SK-N-SH treated with all-trans-retinoic acid at 6 μM for 48 hours (cell line): ENCODE measurements around the gene FNBP1L.

Experiments
- ATAC-seq: fragments of 200-7000 bp; cut with Tn5 transposase; 3 replicates; pipeline ENCODE4 v1.9.1; 2020; ENCODE audit warnings: mild to moderate bottlenecking, moderate library complexity
- ARNTL ChIP-seq: fragments of 450-650 bp; formaldehyde crosslinking; IDR thresholded peaks from 2 replicates; pipeline ENCODE4 v1.5.0; 2020; ENCODE audit warnings: low read depth, mild to moderate bottlenecking, moderate library complexity, borderline replicate concordance
- BACH2 ChIP-seq: fragments of 250-450 bp; sonication (Bioruptor Pico); IDR thresholded peaks from 2 replicates; pipeline ENCODE4 v1.9.0; 2021; ENCODE audit warnings: mild to moderate bottlenecking, borderline replicate concordance
- ESRRG ChIP-seq: fragments of 250-450 bp; sonication (Bioruptor Pico); IDR thresholded peaks from 2 replicates; pipeline ENCODE4 v1.6.1; 2021; ENCODE audit warnings: mild to moderate bottlenecking
- GLIS3 ChIP-seq: fragments of 250-450 bp; sonication (Bioruptor Pico); IDR thresholded peaks from 2 replicates; pipeline ENCODE4 v1.5.0; 2020; ENCODE audit warnings: mild to moderate bottlenecking, moderate library complexity
- ISL1 ChIP-seq: fragments of 250-450 bp; sonication (Bioruptor Pico); IDR thresholded peaks from 2 replicates; pipeline ENCODE4 v2.1.2; 2022; ENCODE audit warnings: mild to moderate bottlenecking, moderate library complexity
- OSR1 ChIP-seq: fragments of 250-450 bp; sonication (Bioruptor Pico); IDR thresholded peaks from 2 replicates; pipeline ENCODE4 v1.8.0; 2022; ENCODE audit warnings: moderate library complexity, mild to moderate bottlenecking, inconsistent platforms
- RARB ChIP-seq: fragments of 250-450 bp; sonication (Bioruptor Pico); IDR thresholded peaks from 2 replicates; pipeline ENCODE4 v1.8.0; 2021; ENCODE audit warnings: mild to moderate bottlenecking, moderate library complexity
- SNAI2 ChIP-seq: fragments of 250-450 bp; sonication (Bioruptor Pico); IDR thresholded peaks from 2 replicates; pipeline ENCODE4 v1.5.0; 2020; ENCODE audit warnings: mild to moderate bottlenecking, moderate library complexity
- TCF4 ChIP-seq: fragments of 250-450 bp; sonication (Bioruptor Pico); IDR thresholded peaks from 2 replicates; pipeline ENCODE4 v1.8.0; 2021; ENCODE audit warnings: mild to moderate bottlenecking, moderate library complexity, borderline replicate concordance
- TOX ChIP-seq: fragments of 250-450 bp; sonication (Bioruptor Pico); IDR thresholded peaks from 2 replicates; pipeline ENCODE4 v1.8.0; 2021; ENCODE audit warnings: mild to moderate bottlenecking, moderate library complexity, borderline replicate concordance
- ZFP3 ChIP-seq: fragments of 250-450 bp; sonication (Bioruptor Pico); IDR thresholded peaks from 2 replicates; pipeline ENCODE4 v1.5.0; 2020; ENCODE audit warnings: mild to moderate bottlenecking, moderate library complexity
- ZFP30 ChIP-seq: fragments of 450-650 bp; formaldehyde crosslinking; IDR thresholded peaks from 2 replicates; pipeline ENCODE4 v1.5.0; 2022; ENCODE audit warnings: mild to moderate bottlenecking, moderate library complexity
- ZNF565 ChIP-seq: fragments of 450-650 bp; formaldehyde crosslinking; conservative IDR thresholded peaks from 2 replicates; pipeline ENCODE4 v1.5.0; 2020; ENCODE audit warnings: low read depth, mild to moderate bottlenecking, moderate library complexity
- ZNF70 ChIP-seq: fragments of 450-650 bp; formaldehyde crosslinking; IDR thresholded peaks from 2 replicates; pipeline ENCODE4 v1.5.0; 2020; ENCODE audit warnings: mild to moderate bottlenecking, moderate library complexity
- ZNF8 ChIP-seq: fragments of 450-650 bp; formaldehyde crosslinking; IDR thresholded peaks from 2 replicates; pipeline ENCODE4 v1.5.0; 2020; ENCODE audit warnings: mild to moderate bottlenecking, moderate library complexity
- TF ChIP-seq, protein P1 (sequence below): fragments of 250-450 bp; sonication (Bioruptor Pico); IDR thresholded peaks from 2 replicates; pipeline ENCODE4 v1.8.0; 2021; ENCODE audit warnings: low read depth, mild to moderate bottlenecking, moderate library complexity, borderline replicate concordance
- TF ChIP-seq, protein P2 (sequence below): fragments of 250-450 bp; sonication (Bioruptor Pico); IDR thresholded peaks from 2 replicates; pipeline ENCODE4 v1.5.1; 2021; ENCODE audit warnings: mild to moderate bottlenecking, moderate library complexity
- TF ChIP-seq, protein P3 (sequence below): fragments of 250-450 bp; sonication (Bioruptor Pico); IDR thresholded peaks from 2 replicates; pipeline ENCODE4 v1.5.1; 2020; ENCODE audit warnings: low read depth, mild to moderate bottlenecking, moderate library complexity
- TF ChIP-seq, protein P4 (sequence below): fragments of 250-450 bp; sonication (Bioruptor Pico); IDR thresholded peaks from 2 replicates; pipeline ENCODE4 v1.8.0; 2020; ENCODE audit warnings: mild to moderate bottlenecking, moderate library complexity, borderline replicate concordance
- TF ChIP-seq, protein P5 (sequence below): fragments of 250-450 bp; sonication (Bioruptor Pico); IDR thresholded peaks from 2 replicates; pipeline ENCODE4 v1.5.0; 2020; ENCODE audit warnings: mild to moderate bottlenecking, moderate library complexity

The FNBP1L gene

DNA sequence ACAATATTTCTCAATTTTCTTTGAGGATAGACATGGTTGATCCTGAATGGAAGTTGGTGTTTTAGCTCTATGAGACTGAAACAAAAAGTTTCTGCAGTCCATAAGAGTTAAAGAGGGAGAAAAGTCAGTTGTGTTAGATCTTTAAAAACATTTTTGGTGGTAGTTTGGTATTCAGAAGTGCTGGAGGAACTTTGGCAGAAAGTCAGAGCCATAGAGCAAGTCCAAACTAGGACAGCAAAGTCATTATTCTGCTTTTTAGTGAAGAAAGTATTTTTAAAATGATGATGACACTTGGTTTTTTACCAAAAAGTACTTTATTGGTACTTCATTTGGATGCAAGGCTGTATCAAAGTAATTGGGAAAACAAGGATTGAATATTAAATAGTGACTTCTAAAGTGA lies 41.8 kb downstream of the FNBP1L start:
- no peak for TF ChIP-seq BACH2 (CRISPR knock-in tag)
- TF ChIP-seq, protein P1, sequence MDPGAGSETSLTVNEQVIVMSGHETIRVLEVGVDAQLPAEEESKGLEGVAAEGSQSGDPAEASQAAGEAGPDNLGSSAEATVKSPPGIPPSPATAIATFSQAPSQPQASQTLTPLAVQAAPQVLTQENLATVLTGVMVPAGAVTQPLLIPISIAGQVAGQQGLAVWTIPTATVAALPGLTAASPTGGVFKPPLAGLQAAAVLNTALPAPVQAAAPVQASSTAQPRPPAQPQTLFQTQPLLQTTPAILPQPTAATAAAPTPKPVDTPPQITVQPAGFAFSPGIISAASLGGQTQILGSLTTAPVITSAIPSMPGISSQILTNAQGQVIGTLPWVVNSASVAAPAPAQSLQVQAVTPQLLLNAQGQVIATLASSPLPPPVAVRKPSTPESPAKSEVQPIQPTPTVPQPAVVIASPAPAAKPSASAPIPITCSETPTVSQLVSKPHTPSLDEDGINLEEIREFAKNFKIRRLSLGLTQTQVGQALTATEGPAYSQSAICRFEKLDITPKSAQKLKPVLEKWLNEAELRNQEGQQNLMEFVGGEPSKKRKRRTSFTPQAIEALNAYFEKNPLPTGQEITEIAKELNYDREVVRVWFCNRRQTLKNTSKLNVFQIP: no peak
- no peak for ATAC-seq

DNA sequence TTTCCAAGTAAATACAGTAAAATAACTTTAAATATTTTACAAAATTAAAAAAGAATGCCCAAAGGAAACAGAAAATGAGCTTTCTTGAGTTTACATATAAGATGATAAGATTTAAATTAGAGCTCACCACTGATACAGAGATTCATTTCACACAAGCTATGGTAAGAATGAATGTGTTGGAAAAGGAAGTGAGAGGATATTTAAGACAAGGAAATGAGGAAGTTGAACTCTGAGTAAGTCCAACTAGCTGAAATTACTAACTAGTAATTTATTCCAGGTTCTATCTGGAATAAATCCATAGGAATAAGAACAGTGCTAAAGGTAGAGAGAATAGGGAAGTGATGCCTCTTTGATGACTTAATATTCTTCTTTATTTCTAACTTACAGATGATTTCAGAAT lies 42.4 kb downstream of the FNBP1L start:
- no peak for ATAC-seq
- no peak for TF ChIP-seq ZFP3 (CRISPR knock-in tag)
- TF ChIP-seq, protein P1: no peak
- TF ChIP-seq TOX (CRISPR knock-in tag): no peak
- TF ChIP-seq BACH2 (CRISPR knock-in tag): no peak
- no peak for TF ChIP-seq OSR1
- no peak for TF ChIP-seq RARB (CRISPR knock-in tag)
- no peak for TF ChIP-seq ESRRG (CRISPR knock-in tag)
- no peak for TF ChIP-seq ZFP30 (CRISPR knock-in tag)
- no peak for TF ChIP-seq ZNF70 (CRISPR knock-in tag)
- TF ChIP-seq, protein P2, sequence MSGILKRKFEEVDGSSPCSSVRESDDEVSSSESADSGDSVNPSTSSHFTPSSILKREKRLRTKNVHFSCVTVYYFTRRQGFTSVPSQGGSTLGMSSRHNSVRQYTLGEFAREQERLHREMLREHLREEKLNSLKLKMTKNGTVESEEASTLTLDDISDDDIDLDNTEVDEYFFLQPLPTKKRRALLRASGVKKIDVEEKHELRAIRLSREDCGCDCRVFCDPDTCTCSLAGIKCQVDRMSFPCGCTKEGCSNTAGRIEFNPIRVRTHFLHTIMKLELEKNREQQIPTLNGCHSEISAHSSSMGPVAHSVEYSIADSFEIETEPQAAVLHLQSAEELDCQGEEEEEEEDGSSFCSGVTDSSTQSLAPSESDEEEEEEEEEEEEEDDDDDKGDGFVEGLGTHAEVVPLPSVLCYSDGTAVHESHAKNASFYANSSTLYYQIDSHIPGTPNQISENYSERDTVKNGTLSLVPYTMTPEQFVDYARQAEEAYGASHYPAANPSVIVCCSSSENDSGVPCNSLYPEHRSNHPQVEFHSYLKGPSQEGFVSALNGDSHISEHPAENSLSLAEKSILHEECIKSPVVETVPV: no peak
- no peak for TF ChIP-seq GLIS3 (CRISPR knock-in tag)
- no peak for TF ChIP-seq TCF4 (CRISPR knock-in tag)
- TF ChIP-seq, protein P3, sequence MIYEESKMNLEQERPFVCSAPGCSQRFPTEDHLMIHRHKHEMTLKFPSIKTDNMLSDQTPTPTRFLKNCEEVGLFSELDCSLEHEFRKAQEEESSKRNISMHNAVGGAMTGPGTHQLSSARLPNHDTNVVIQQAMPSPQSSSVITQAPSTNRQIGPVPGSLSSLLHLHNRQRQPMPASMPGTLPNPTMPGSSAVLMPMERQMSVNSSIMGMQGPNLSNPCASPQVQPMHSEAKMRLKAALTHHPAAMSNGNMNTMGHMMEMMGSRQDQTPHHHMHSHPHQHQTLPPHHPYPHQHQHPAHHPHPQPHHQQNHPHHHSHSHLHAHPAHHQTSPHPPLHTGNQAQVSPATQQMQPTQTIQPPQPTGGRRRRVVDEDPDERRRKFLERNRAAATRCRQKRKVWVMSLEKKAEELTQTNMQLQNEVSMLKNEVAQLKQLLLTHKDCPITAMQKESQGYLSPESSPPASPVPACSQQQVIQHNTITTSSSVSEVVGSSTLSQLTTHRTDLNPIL (CRISPR knock-in tag): no peak

DNA sequence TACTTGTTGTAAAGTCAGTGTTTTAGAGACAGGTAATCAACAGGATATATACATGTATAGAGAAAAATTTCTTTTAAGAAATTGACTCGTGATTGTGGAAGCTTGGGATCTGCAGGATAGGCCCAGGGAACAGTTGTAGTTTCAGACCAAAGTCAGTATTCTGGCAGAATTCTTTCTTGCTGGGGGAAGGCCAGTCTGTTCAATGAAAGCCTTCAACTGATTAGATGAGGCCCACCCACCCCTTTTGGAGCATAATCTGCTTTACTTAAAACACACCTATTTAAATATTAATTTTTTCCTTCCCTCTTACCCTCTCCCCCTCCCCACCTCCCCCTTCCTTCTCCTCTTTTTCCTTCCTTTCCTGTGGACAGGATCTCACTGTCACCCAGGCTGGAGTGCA lies 48.0 kb downstream of the FNBP1L start:
- no peak for ATAC-seq
- TF ChIP-seq, protein P1: no peak

DNA sequence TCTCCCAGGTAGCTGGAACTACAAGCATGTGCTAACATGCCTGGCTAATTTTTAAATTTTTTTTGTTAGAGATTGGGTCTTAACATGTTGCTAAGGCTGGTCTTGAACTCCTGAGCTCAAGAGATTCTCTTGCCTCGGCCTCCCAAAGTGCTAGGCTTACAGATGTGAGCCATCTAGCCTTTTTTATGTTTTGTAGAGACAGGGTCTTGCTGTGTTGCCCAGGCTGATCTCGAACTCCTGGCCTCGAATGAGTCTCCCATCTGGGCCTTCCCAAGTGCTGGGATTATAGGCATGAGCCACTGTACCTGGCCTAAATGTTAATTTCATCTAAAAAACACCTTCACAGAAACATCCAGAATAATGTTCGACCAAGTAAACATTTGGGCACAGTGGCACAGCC lies 48.6 kb downstream of the FNBP1L start:
- no peak for ATAC-seq
- TF ChIP-seq BACH2 (CRISPR knock-in tag): no peak
- no peak for TF ChIP-seq OSR1
- TF ChIP-seq, protein P2: no peak
- TF ChIP-seq ZNF8: no peak
- TF ChIP-seq RARB (CRISPR knock-in tag): no peak
- no peak for TF ChIP-seq ISL1 (CRISPR knock-in tag)
- TF ChIP-seq, protein P4, sequence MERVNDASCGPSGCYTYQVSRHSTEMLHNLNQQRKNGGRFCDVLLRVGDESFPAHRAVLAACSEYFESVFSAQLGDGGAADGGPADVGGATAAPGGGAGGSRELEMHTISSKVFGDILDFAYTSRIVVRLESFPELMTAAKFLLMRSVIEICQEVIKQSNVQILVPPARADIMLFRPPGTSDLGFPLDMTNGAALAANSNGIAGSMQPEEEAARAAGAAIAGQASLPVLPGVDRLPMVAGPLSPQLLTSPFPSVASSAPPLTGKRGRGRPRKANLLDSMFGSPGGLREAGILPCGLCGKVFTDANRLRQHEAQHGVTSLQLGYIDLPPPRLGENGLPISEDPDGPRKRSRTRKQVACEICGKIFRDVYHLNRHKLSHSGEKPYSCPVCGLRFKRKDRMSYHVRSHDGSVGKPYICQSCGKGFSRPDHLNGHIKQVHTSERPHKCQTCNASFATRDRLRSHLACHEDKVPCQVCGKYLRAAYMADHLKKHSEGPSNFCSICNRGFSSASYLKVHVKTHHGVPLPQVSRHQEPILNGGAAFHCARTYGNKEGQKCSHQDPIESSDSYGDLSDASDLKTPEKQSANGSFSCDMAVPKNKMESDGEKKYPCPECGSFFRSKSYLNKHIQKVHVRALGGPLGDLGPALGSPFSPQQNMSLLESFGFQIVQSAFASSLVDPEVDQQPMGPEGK (CRISPR knock-in tag): no peak
- no peak for TF ChIP-seq ESRRG (CRISPR knock-in tag)
- TF ChIP-seq ZFP30 (CRISPR knock-in tag): no peak
- no peak for TF ChIP-seq ARNTL (CRISPR knock-in tag)
- no peak for TF ChIP-seq TCF4 (CRISPR knock-in tag)
- no peak for TF ChIP-seq TOX (CRISPR knock-in tag)
- TF ChIP-seq, protein P5, sequence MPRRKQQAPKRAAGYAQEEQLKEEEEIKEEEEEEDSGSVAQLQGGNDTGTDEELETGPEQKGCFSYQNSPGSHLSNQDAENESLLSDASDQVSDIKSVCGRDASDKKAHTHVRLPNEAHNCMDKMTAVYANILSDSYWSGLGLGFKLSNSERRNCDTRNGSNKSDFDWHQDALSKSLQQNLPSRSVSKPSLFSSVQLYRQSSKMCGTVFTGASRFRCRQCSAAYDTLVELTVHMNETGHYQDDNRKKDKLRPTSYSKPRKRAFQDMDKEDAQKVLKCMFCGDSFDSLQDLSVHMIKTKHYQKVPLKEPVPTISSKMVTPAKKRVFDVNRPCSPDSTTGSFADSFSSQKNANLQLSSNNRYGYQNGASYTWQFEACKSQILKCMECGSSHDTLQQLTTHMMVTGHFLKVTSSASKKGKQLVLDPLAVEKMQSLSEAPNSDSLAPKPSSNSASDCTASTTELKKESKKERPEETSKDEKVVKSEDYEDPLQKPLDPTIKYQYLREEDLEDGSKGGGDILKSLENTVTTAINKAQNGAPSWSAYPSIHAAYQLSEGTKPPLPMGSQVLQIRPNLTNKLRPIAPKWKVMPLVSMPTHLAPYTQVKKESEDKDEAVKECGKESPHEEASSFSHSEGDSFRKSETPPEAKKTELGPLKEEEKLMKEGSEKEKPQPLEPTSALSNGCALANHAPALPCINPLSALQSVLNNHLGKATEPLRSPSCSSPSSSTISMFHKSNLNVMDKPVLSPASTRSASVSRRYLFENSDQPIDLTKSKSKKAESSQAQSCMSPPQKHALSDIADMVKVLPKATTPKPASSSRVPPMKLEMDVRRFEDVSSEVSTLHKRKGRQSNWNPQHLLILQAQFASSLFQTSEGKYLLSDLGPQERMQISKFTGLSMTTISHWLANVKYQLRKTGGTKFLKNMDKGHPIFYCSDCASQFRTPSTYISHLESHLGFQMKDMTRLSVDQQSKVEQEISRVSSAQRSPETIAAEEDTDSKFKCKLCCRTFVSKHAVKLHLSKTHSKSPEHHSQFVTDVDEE: no peak
- no peak for TF ChIP-seq SNAI2 (CRISPR knock-in tag)
- no peak for TF ChIP-seq GLIS3 (CRISPR knock-in tag)
- TF ChIP-seq ZNF565 (CRISPR knock-in tag): no peak
- TF ChIP-seq, protein P3 (CRISPR knock-in tag): no peak
